B cell (primary cell): ENCODE results near the gene SH3RF1.

Source experiments
- EZH2 ChIP-seq: IDR thresholded peaks from 2 replicates; pipeline ENCODE4 v1.6.1; 2012; ENCODE audit warnings: borderline replicate concordance, low read depth, mild to moderate bottlenecking, moderate library complexity, low read length; ENCODE audit not compliant: insufficient read depth, poor library complexity, severe bottlenecking
- TF ChIP-seq, protein P1 (sequence below): fragments of 200-600 bp; IDR thresholded peaks from one replicate; pipeline ENCODE4 v1.8.0; 2022; ENCODE audit warnings: antibody characterized with exemption, mild to moderate bottlenecking

DNA sequence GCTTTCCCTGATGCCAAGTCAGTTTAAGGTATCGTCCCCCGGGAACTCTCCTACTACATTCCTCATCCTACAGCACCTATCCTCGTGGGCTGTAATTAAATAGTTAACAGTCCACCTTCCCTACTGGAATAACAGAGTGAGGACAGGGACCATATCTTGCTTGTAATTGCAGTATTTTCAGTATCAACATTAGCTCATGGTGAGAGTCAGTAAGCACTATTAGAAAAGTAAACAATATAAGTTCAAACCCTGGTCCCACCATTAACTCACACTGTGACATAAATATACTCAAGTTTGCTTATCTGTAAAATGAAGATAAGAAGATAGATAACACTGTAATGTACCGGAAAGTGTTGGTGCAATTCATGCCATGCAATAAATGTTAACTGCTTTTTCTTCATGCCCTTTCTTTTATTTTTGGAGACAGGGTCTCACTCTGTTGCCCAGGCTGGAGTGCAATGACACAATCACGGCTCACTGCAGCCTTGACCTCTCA, 61.3 kb downstream of the SH3RF1 start:
- TF ChIP-seq, protein P1, sequence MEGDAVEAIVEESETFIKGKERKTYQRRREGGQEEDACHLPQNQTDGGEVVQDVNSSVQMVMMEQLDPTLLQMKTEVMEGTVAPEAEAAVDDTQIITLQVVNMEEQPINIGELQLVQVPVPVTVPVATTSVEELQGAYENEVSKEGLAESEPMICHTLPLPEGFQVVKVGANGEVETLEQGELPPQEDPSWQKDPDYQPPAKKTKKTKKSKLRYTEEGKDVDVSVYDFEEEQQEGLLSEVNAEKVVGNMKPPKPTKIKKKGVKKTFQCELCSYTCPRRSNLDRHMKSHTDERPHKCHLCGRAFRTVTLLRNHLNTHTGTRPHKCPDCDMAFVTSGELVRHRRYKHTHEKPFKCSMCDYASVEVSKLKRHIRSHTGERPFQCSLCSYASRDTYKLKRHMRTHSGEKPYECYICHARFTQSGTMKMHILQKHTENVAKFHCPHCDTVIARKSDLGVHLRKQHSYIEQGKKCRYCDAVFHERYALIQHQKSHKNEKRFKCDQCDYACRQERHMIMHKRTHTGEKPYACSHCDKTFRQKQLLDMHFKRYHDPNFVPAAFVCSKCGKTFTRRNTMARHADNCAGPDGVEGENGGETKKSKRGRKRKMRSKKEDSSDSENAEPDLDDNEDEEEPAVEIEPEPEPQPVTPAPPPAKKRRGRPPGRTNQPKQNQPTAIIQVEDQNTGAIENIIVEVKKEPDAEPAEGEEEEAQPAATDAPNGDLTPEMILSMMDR = no peak
- no peak for TF ChIP-seq EZH2
